ENCODE data around the gene PARN. TPM values are rescaled to one million over a fixed set of nuclear protein-coding genes. Genes with fewer than 3 reads are reported as not detected.
A peak's percentile ranks its signal among the peaks of the same experiment; 100 is the strongest.

Gene PARN
- total and polyA plus RNA-seq, 2 donors (not counting 1 experiment from before 2014, with no cell fraction given) = 26.7 to 32.9 TPM

DNA sequence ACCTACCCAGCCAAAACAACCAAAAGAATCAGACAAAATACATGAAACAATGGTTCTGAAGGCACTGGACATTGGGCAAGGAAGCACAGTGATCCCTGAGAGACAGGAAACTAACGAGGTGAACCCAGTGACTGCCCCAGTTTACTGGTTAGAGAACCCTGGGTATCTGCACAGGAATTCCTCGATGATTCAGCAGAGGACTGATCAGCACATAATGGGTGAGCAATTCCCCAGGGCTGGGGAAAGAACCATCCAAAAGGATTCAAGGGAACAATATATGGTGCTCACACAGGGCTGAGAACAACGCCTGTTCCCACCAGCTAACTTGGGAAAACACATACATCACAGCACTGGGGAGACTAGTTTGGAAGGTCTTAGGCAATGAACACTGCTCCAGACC is 167.2 kb downstream of the PARN start:
- H3K9me3 ChIP-seq (ENCODE audit: control insufficient read depth, insufficient read depth, low read depth, low read length) = no peaks in the 10 kb centered on the region
- no peak overlapping the region for H3K9ac ChIP-seq (ENCODE audit: insufficient read depth, low read length)
- no peak overlapping the region for H3K4me3 ChIP-seq (replicated peaks in 1 of 4; ENCODE audit: control extremely low read depth in 1 of 4, insufficient read depth in 1 of 4, low read depth in 3 of 4, low read length in 4 of 4)
- no peak overlapping the region for H2AFZ ChIP-seq (ENCODE audit: low read length)
- H3K27me3 ChIP-seq (ENCODE audit: control insufficient read depth, insufficient read depth, low read length) = no peaks in the 10 kb centered on the region
- no peaks in the 10 kb centered on the region for H3K79me2 ChIP-seq (ENCODE audit: control insufficient read depth, insufficient read depth, low read length)
- H3K4me1 ChIP-seq (ENCODE audit: control insufficient read depth, extremely low read depth, insufficient read depth, low read length) = peaks cover 3% of the 10 kb centered on the region
- no peak overlapping the region for H3K27ac ChIP-seq (ENCODE audit: insufficient read depth, low read length)
- no peak overlapping the region for H3K4me2 ChIP-seq (ENCODE audit: extremely low read depth, insufficient read depth, low read length)
- no peaks in the 10 kb centered on the region for H4K20me1 ChIP-seq (ENCODE audit: control insufficient read depth, extremely low read depth, insufficient read depth, low read length)
- H3K36me3 ChIP-seq (ENCODE audit: control insufficient read depth, insufficient read depth, low read length) = peaks cover 1% of the 10 kb centered on the region
- peak in 1 of 2 donors; percentile 47 for DNase-seq (ENCODE audit: low read depth in 2 of 2)
- TF ChIP-seq EZH2 (IDR thresholded peaks at IDR 0.05; ENCODE audit: low read length, missing control alignments) = no peak
- TF ChIP-seq, protein P1, sequence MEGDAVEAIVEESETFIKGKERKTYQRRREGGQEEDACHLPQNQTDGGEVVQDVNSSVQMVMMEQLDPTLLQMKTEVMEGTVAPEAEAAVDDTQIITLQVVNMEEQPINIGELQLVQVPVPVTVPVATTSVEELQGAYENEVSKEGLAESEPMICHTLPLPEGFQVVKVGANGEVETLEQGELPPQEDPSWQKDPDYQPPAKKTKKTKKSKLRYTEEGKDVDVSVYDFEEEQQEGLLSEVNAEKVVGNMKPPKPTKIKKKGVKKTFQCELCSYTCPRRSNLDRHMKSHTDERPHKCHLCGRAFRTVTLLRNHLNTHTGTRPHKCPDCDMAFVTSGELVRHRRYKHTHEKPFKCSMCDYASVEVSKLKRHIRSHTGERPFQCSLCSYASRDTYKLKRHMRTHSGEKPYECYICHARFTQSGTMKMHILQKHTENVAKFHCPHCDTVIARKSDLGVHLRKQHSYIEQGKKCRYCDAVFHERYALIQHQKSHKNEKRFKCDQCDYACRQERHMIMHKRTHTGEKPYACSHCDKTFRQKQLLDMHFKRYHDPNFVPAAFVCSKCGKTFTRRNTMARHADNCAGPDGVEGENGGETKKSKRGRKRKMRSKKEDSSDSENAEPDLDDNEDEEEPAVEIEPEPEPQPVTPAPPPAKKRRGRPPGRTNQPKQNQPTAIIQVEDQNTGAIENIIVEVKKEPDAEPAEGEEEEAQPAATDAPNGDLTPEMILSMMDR (conservative IDR thresholded peaks at IDR 0.05 in 1 of 2, IDR thresholded peaks at IDR 0.05 in 1 of 2; ENCODE audit: low read depth in 1 of 2, low read length in 2 of 2) = no peak

DNA sequence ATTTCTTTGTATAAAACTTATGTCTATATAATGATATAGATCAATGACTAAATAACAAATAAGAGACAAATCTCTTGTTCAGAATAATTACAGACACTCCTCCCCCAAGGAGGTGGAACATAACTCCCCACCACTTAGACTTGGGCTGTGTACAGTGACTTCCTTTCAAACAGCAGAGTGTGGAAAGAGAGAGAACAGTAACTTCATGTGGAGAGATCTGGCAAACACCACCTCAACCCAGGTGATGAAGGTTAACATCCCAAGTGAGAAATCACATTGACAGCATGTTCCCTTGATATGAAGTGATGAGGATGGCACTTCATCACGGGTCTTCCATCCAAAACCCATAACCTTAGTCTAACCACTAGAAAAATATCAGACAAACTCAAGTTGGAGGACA is 169.3 kb downstream of the PARN start:
- H3K4me1 ChIP-seq (ENCODE audit: control insufficient read depth, extremely low read depth, insufficient read depth, low read length) = peaks cover 3% of the 10 kb centered on the region
- TF ChIP-seq, protein P1 (conservative IDR thresholded peaks at IDR 0.05 in 1 of 2, IDR thresholded peaks at IDR 0.05 in 1 of 2; ENCODE audit: low read depth in 1 of 2, low read length in 2 of 2) = no peak
- TF ChIP-seq EZH2 (IDR thresholded peaks at IDR 0.05; ENCODE audit: low read length, missing control alignments) = no peak
- no peak overlapping the region for H2AFZ ChIP-seq (ENCODE audit: low read length)
- H3K36me3 ChIP-seq (ENCODE audit: control insufficient read depth, insufficient read depth, low read length) = peaks cover 1% of the 10 kb centered on the region
- H3K79me2 ChIP-seq (ENCODE audit: control insufficient read depth, insufficient read depth, low read length) = no peaks in the 10 kb centered on the region
- H3K9ac ChIP-seq (ENCODE audit: insufficient read depth, low read length) = no peak overlapping the region
- no peak overlapping the region for H3K27ac ChIP-seq (ENCODE audit: insufficient read depth, low read length)
- H3K9me3 ChIP-seq (ENCODE audit: control insufficient read depth, insufficient read depth, low read depth, low read length) = no peaks in the 10 kb centered on the region
- H3K4me2 ChIP-seq (ENCODE audit: extremely low read depth, insufficient read depth, low read length) = no peak overlapping the region
- no peak for DNase-seq (ENCODE audit: low read depth in 2 of 2)
- no peaks in the 10 kb centered on the region for H3K27me3 ChIP-seq (ENCODE audit: control insufficient read depth, insufficient read depth, low read length)
- no peak overlapping the region for H3K4me3 ChIP-seq (replicated peaks in 1 of 4; ENCODE audit: control extremely low read depth in 1 of 4, insufficient read depth in 1 of 4, low read depth in 3 of 4, low read length in 4 of 4)
- no peaks in the 10 kb centered on the region for H4K20me1 ChIP-seq (ENCODE audit: control insufficient read depth, extremely low read depth, insufficient read depth, low read length)

DNA sequence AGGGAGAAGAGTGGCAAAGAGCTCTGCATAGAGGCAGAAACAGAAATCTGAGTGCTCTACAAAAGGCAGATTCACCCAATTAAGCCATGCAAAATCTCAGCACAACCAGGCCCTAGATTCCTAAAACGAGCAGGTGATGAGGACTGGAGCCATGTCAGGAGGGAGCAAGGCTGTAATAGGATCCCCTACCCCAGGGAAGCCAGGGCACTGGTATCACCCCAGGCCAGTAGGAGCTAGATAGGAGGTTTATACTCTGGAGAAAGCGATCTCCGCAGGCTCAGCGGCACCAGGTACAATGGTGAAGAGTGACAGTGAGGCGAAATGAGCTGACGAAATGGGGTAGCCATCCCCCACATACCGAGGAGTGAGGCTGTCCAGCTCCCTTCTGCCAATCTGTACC is 171.5 kb downstream of the PARN start:
- H3K4me3 ChIP-seq (replicated peaks in 1 of 4; ENCODE audit: control extremely low read depth in 1 of 4, insufficient read depth in 1 of 4, low read depth in 3 of 4, low read length in 4 of 4) = no peak overlapping the region
- H3K27ac ChIP-seq (ENCODE audit: insufficient read depth, low read length) = no peak overlapping the region
- no peaks in the 10 kb centered on the region for H3K27me3 ChIP-seq (ENCODE audit: control insufficient read depth, insufficient read depth, low read length)
- no peak for DNase-seq (ENCODE audit: low read depth in 2 of 2)
- H3K9me3 ChIP-seq (ENCODE audit: control insufficient read depth, insufficient read depth, low read depth, low read length) = no peaks in the 10 kb centered on the region
- H3K36me3 ChIP-seq (ENCODE audit: control insufficient read depth, insufficient read depth, low read length) = peaks cover 1% of the 10 kb centered on the region
- no peak for TF ChIP-seq EZH2 (IDR thresholded peaks at IDR 0.05; ENCODE audit: low read length, missing control alignments)
- TF ChIP-seq, protein P1 (conservative IDR thresholded peaks at IDR 0.05 in 1 of 2, IDR thresholded peaks at IDR 0.05 in 1 of 2; ENCODE audit: low read depth in 1 of 2, low read length in 2 of 2) = no peak
- no peaks in the 10 kb centered on the region for H4K20me1 ChIP-seq (ENCODE audit: control insufficient read depth, extremely low read depth, insufficient read depth, low read length)
- no peak overlapping the region for H2AFZ ChIP-seq (ENCODE audit: low read length)
- H3K79me2 ChIP-seq (ENCODE audit: control insufficient read depth, insufficient read depth, low read length) = no peaks in the 10 kb centered on the region
- no peak overlapping the region for H3K9ac ChIP-seq (ENCODE audit: insufficient read depth, low read length)
- H3K4me1 ChIP-seq (ENCODE audit: control insufficient read depth, extremely low read depth, insufficient read depth, low read length) = peaks cover 3% of the 10 kb centered on the region
- H3K4me2 ChIP-seq (ENCODE audit: extremely low read depth, insufficient read depth, low read length) = no peak overlapping the region
